Muscle of leg (tissue), 11 donors: ENCODE data around the gene SPC25. TPM values are rescaled to one million over a fixed set of nuclear protein-coding genes. Genes with fewer than 3 reads are reported as not detected.
"Not testable (repeated sequence)": the region's sequence is repeated elsewhere in the genome, so short reads cannot be mapped to it uniquely, and the experiment has no call there.

ENCODE experiments used
- DNase-seq: peaks from one replicate; pipeline ENCODE4 v3.0.0; 2013
- H3K27ac ChIP-seq: one replicate; pipeline ENCODE4 v1.5.1; 2013; ENCODE audit warnings: mild to moderate bottlenecking, low read length, control low read depth
- H3K27me3 ChIP-seq: one replicate; pipeline ENCODE4 v1.6.1; 2013; ENCODE audit warnings: low read length; ENCODE audit not compliant: control insufficient read depth, insufficient read depth
- H3K36me3 ChIP-seq: one replicate; pipeline ENCODE4 v1.6.1; 2013; ENCODE audit warnings: low read length; ENCODE audit not compliant: control insufficient read depth, insufficient read depth
- H3K4me1 ChIP-seq: one replicate; pipeline ENCODE4 v1.6.1; 2013; ENCODE audit warnings: low read length; ENCODE audit not compliant: control insufficient read depth, insufficient read depth
- H3K4me3 ChIP-seq: one replicate; pipeline ENCODE4 v1.5.1; 2013; ENCODE audit warnings: low read length, control low read depth
- H3K9me3 ChIP-seq: replicated peaks from 2 replicates; pipeline ENCODE4 v1.6.1; 2013; ENCODE audit warnings: low read depth, low read length; ENCODE audit not compliant: control insufficient read depth
- whole genome bisulfite sequencing: methylation state at CpG from one replicate; pipeline ENCODE4 v1.1.5; 2013; ENCODE audit warnings: missing lambda C conversion rate; ENCODE audit not compliant: insufficient coverage; 5-methylcytosine and 5-hydroxymethylcytosine counted together
- polyA plus RNA-seq, 8 donors: library from polyadenylated mRNA; unstranded; fragments of 120-200 nt; gene quantifications; one replicate each; pipeline versions ENCODE4 v1.2.1 to v1.2.3, GENCODE V29; 2013; ENCODE audit warnings: inconsistent platforms in 1 of 8, low replicate concordance in 1 of 8; ENCODE audit not compliant: insufficient read length in 8 of 8, insufficient read depth in 1 of 8
- total RNA-seq: library from RNA; stranded (reverse); fragments of 120-200 nt; gene quantifications from one replicate; pipeline ENCODE4 v1.2.4, GENCODE V29; 2013

SPC25 gene
- total and polyA plus RNA-seq, 9 donors, result 5.3 to 13.0 (median 10.4) TPM

GRCh38 chr2:168884975-168885374 is 5.3 kb downstream of the SPC25 start:
- H3K4me1 ChIP-seq, result peaks cover 5% of the 10 kb centered on the region
- no peak overlapping the region for H3K27ac ChIP-seq
- DNase-seq, result peak; percentile 3
- H3K27me3 ChIP-seq, result no peaks in the 10 kb centered on the region
- no peaks in the 10 kb centered on the region for H3K36me3 ChIP-seq
- 100% methylated on average over 1 of the region's 1 CpG for WGBS
- no peak overlapping the region for H3K4me3 ChIP-seq
- no peaks in the 10 kb centered on the region for H3K9me3 ChIP-seq

DNA sequence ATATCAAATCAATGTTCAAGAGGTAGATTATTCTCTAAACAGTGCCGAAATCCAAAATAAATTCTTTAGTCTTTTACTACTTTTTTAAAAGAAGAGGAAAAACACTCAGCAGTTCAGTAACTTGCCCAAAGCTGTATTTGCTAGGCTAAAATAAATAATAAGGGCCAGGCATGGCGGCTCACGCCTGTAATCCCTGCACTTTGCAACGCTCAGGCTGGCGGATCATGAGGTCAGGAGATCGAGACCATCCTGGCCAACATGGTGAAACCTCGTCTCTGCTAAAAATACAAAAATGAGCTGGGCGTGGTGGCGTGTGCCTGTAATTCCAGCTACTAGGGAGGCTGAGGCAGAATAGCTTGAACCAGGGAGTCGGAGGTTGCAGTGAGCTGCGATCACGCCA is 8.1 kb downstream of the SPC25 start:
- WGBS, result 98% methylated on average over 7 of the region's 12 CpGs
- not testable (repeated sequence) for H3K9me3 ChIP-seq

DNA sequence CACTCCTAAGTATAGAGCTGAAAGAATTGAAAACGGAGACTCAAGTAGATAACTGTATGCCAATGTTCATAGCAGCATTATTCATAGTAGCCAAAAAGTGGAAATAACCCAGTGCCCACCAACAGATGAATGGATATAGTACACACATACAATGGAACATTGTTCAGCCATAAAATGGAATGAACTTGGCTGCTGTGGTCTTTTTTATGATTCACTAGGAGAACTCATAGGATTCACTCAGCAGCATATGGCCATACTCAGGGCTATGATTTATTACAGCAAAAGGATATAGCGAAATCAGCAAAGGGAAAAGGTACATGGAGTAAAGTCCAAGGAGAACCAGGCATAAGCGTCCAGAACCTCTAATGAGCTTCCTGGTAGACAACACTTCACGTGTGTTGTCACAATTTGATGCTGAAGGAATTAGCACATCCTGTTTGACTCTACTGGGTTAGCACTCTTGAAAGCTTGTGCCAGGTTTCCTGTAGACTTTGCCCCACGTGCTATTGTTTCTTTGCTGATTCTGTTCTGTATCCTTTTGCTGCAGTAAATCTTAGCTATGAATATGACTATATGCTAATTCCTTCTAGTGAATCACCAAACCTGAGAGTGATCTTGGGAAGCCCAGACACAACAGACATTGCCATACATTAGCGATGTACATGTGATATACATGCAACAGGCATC is 15.7 kb downstream of the SPC25 start:
- Histone ChIP-seq H3K36me3 (no peaks in the 10 kb centered on the region), H3K4me1 (no peaks in the 10 kb centered on the region), H3K9me3 (no peaks in the 10 kb centered on the region), H3K27ac (no peak overlapping the region), H3K27me3 (no peaks in the 10 kb centered on the region), H3K4me3 (no peak overlapping the region)
- DNase-seq, result no peak
- 88% methylated on average over 3 of the region's 6 CpGs for WGBS

More for the DNA sequence above, 8.1 kb downstream of the SPC25 start:
- H3K4me3 ChIP-seq, H3K36me3 ChIP-seq, H3K4me1 ChIP-seq, H3K27ac ChIP-seq, H3K27me3 ChIP-seq, DNase-seq: not testable (repeated sequence)

DNA sequence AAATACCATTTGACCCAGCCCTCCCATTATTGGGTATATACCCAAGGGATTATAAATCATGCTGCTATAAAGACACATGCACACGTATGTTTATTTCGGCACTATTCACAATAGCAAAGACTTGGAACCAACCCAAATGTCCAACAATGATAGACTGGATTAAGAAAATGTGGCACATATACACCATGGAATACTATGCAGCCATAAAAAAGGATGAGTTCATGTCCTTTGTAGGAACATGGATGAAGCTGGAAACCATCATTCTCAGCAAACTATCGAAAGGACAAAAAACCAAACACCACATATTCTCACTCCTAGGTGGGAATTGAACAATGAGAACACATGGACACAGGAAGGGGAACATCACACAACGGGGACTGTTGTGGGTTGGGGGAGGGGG is 19.4 kb downstream of the SPC25 start:
- not testable (repeated sequence) for H3K4me1 ChIP-seq, H3K9me3 ChIP-seq, H3K36me3 ChIP-seq, DNase-seq, H3K4me3 ChIP-seq, H3K27me3 ChIP-seq, H3K27ac ChIP-seq
- no CpG with 5 or more reads among the region's 4 CpGs for WGBS

GRCh38 chr2:168870369-168870768 is 19.9 kb downstream of the SPC25 start:
- H3K4me1 ChIP-seq, H3K9me3 ChIP-seq, H3K4me3 ChIP-seq, DNase-seq, H3K27me3 ChIP-seq, H3K27ac ChIP-seq, H3K36me3 ChIP-seq: not testable (repeated sequence)
- WGBS, result no CpG with 5 or more reads among the region's 1 CpG

DNA sequence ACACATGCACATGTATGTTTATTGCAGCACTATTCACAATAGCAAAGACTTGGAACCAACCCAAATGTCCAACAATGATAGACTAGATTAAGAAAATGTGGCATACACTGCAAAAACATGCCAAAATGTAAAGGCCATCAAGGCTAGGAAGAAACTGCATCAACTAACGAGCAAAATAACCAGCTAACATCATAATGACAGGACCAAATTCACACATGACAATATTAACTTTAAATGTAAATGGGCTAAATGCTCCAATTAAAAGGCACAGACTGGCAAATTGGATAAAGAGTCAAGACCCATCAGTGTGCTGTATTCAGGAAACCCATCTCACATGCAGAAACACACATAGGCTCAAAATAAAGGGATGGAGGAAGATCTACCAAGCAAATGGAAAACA is 23.1 kb downstream of the SPC25 start:
- DNase-seq, H3K9me3 ChIP-seq, H3K4me3 ChIP-seq, H3K27ac ChIP-seq, H3K4me1 ChIP-seq, H3K27me3 ChIP-seq: not testable (repeated sequence)
- no CpG with 5 or more reads among the region's 1 CpG for WGBS
- peaks cover 13% of the 10 kb centered on the region for H3K36me3 ChIP-seq

DNA sequence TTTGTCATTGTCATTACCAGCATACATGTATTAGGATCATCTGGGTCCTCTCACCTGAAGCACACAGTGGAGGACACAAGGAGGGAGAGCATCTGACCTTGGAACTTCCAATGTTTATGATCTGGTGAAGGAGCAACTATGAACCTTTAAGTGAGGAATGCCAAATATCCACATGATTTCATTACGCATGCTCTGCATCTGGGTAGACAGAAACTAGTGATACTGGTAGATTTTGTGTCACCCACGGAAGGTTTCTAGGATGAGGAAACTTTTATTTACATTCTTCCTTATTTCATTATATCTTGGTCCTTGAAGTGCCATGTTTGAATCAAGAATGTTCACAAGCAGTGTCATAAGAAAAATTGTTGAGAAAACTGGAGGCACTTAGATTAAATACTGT is 32.1 kb downstream of the SPC25 start:
- Histone ChIP-seq H3K4me3 (no peak overlapping the region), H3K9me3 (no peaks in the 10 kb centered on the region), H3K27ac (no peak overlapping the region), H3K27me3 (no peaks in the 10 kb centered on the region), H3K36me3 (peaks cover 6% of the 10 kb centered on the region), H3K4me1 (no peaks in the 10 kb centered on the region)
- no peak for DNase-seq
- no CpG with 5 or more reads among the region's 2 CpGs for WGBS

GRCh38 chr2:168855601-168856000 is 34.6 kb downstream of the SPC25 start:
- no peak overlapping the region for H3K27ac ChIP-seq
- DNase-seq, result no peak
- H3K36me3 ChIP-seq, result peaks cover 4% of the 10 kb centered on the region
- no CpG with 5 or more reads among the region's 3 CpGs for WGBS
- no peaks in the 10 kb centered on the region for H3K4me1 ChIP-seq
- no peaks in the 10 kb centered on the region for H3K27me3 ChIP-seq
- no peak overlapping the region for H3K4me3 ChIP-seq
- H3K9me3 ChIP-seq, result no peaks in the 10 kb centered on the region

DNA sequence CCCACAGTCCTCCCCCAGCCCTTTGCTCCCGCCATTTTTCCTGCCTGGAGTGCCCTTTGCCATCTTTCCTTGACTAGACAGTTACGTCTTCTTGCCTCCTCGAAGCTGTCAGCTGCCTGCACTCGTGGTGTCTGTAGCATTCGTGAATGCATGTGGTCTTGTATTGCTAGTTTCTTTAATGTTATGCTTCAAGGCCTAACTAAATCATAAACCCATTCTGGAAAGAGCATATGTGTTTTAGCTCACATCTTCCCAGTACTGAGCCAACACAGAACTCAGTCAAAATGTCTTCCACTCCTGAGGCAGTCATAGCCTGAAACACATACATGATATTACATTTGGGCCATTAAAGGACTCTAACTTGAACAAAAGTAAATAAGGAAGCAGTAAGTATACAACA is 35.6 kb downstream of the SPC25 start:
- Histone ChIP-seq H3K27me3 (no peaks in the 10 kb centered on the region), H3K36me3 (peaks cover 6% of the 10 kb centered on the region), H3K9me3 (no peaks in the 10 kb centered on the region), H3K27ac (no peak overlapping the region), H3K4me1 (no peaks in the 10 kb centered on the region), H3K4me3 (no peak overlapping the region)
- no peak for DNase-seq
- WGBS, result 100% methylated on average over 1 of the region's 5 CpGs

DNA sequence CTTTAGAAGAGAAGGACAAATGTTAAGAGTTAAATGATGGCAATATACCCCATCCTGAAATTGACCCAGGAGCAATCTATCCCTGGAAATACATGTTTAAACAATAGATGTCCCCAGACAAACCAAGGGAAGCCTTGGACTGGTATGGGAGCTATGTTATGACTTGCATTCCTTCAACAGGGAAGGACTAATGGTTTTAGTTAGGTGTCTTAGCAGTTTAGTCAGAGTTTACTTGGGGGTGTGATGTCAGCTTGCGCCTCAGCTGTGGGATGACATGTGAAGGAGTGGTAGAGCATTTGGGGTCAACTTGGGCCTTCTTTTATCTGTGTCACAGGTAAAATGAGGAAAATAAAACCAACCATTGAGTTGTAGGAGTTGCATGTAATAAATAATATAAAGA is 36.8 kb downstream of the SPC25 start:
- WGBS, result no CpG with 5 or more reads among the region's 1 CpG
- Histone ChIP-seq H3K27ac (no peak overlapping the region), H3K9me3 (no peaks in the 10 kb centered on the region), H3K4me3 (no peak overlapping the region), H3K4me1 (no peaks in the 10 kb centered on the region), H3K27me3 (no peaks in the 10 kb centered on the region), H3K36me3 (peaks cover 6% of the 10 kb centered on the region)
- DNase-seq, result no peak

GRCh38 chr2:168852481-168852880 is 37.7 kb downstream of the SPC25 start:
- Histone ChIP-seq H3K36me3 (peaks cover 3% of the 10 kb centered on the region), H3K4me1 (no peaks in the 10 kb centered on the region), H3K27me3 (no peaks in the 10 kb centered on the region), H3K27ac (no peak overlapping the region), H3K9me3 (no peaks in the 10 kb centered on the region), H3K4me3 (no peak overlapping the region)
- DNase-seq, result no peak
- WGBS, result no CpG with 5 or more reads among the region's 3 CpGs
